ENCODE measurements around the gene IPO4. TPM values are rescaled to one million over a fixed set of nuclear protein-coding genes. Genes with fewer than 3 reads are reported as not detected.
A peak's percentile ranks its signal among the peaks of the same experiment; 100 is the strongest.

Gene IPO4
- total RNA-seq, 1 experiment from 2014 or later, result 157 TPM

GRCh38 chr14:24212924-24213865 is 24.6 kb upstream of the IPO4 start, which contains the start of gene CHMP4A:
Gene CHMP4A, minus strand, starts transcription at chr14:24213488. Its CDS starts 49 bp downstream, at chr14:24213439.
- H3K27ac ChIP-seq (ENCODE audit: low read depth, low read length, poor library complexity, severe bottlenecking), result peak within 1 kb of the TSS; percentile 90
- DNase-seq (ENCODE audit: low spot score), result peak; percentile 99
- BruUV-seq (replicated peaks), result no TSS peak
- no peak for TF ChIP-seq CTCF (conservative IDR thresholded peaks at IDR 0.05; ENCODE audit: low read depth, low read length)
- TF ChIP-seq EZH2 (IDR thresholded peaks at IDR 0.05; ENCODE audit: borderline replicate concordance, low read depth, low read length, poor library complexity, severe bottlenecking), result no peak
- H3K36me3 ChIP-seq (ENCODE audit: insufficient read depth, low read length, poor library complexity, severe bottlenecking), result peaks cover 28% of the 10 kb centered on the region
- peaks cover 9% of the 10 kb centered on the region for H3K4me1 ChIP-seq (ENCODE audit: insufficient read depth, low read length, poor library complexity, severe bottlenecking)
- no peaks in the 10 kb centered on the region for H3K27me3 ChIP-seq (replicated peaks; ENCODE audit: insufficient read depth, low read depth, low read length, poor library complexity)
- no peaks in the 10 kb centered on the region for H3K9me3 ChIP-seq (ENCODE audit: low read depth, low read length, poor library complexity, severe bottlenecking)
- intact Hi-C loops (cut with micrococcal nuclease; ENCODE audit: unreplicated experiment), result loop anchor here (1.0 kb wide), 1 partner anchor 19 kb away; the partner anchor contains the start of genes GMPR2 and NEDD8
- ChIA-PET POLR2A (ENCODE audit: low non-redundant PET) (interaction anchor here (0.9 kb wide), 1 partner anchor 17 kb away, joined by 3 read pairs; the partner anchor contains the start of gene TM9SF1), CTCF (no interaction called here)
- H3K4me3 ChIP-seq (ENCODE audit: low read depth, low read length, poor library complexity, severe bottlenecking), result peak within 1 kb of the TSS; percentile 58

- intact Hi-C loops (cut with micrococcal nuclease; ENCODE audit: unreplicated experiment), result no loop called here
- CTCF ChIA-PET, result no interaction called here
- POLR2A ChIA-PET (ENCODE audit: low non-redundant PET), result no interaction called here
- TF ChIP-seq EZH2 (IDR thresholded peaks at IDR 0.05; ENCODE audit: borderline replicate concordance, low read depth, low read length, poor library complexity, severe bottlenecking) (no peak), CTCF (conservative IDR thresholded peaks at IDR 0.05; ENCODE audit: low read depth, low read length) (no peak)
- BruUV-seq (replicated peaks), result no TSS peak
- peaks cover 9% of the 10 kb centered on the region for H3K4me1 ChIP-seq (ENCODE audit: insufficient read depth, low read length, poor library complexity, severe bottlenecking)
- peaks cover 24% of the 10 kb centered on the region for H3K36me3 ChIP-seq (ENCODE audit: insufficient read depth, low read length, poor library complexity, severe bottlenecking)
- DNase-seq (ENCODE audit: low spot score), result no peak
- no peak overlapping the region for H3K4me3 ChIP-seq (ENCODE audit: low read depth, low read length, poor library complexity, severe bottlenecking)
- H3K27ac ChIP-seq (ENCODE audit: low read depth, low read length, poor library complexity, severe bottlenecking), result no peak overlapping the region
- no peaks in the 10 kb centered on the region for H3K9me3 ChIP-seq (ENCODE audit: low read depth, low read length, poor library complexity, severe bottlenecking)
- no peaks in the 10 kb centered on the region for H3K27me3 ChIP-seq (replicated peaks; ENCODE audit: insufficient read depth, low read depth, low read length, poor library complexity)
Measured at GRCh38 chr14:24211311-24211710, 22.7 kb upstream of the IPO4 start.

GRCh38 chr14:24207625-24208024 is 19.0 kb upstream of the IPO4 start:
- Histone ChIP-seq H3K9me3 (ENCODE audit: low read depth, low read length, poor library complexity, severe bottlenecking) (no peaks in the 10 kb centered on the region), H3K27ac (ENCODE audit: low read depth, low read length, poor library complexity, severe bottlenecking) (no peak overlapping the region), H3K36me3 (ENCODE audit: insufficient read depth, low read length, poor library complexity, severe bottlenecking) (peaks cover 30% of the 10 kb centered on the region), H3K4me1 (ENCODE audit: insufficient read depth, low read length, poor library complexity, severe bottlenecking) (no peaks in the 10 kb centered on the region), H3K27me3 (replicated peaks; ENCODE audit: insufficient read depth, low read depth, low read length, poor library complexity) (no peaks in the 10 kb centered on the region), H3K4me3 (ENCODE audit: low read depth, low read length, poor library complexity, severe bottlenecking) (no peak overlapping the region)
- POLR2A ChIA-PET (ENCODE audit: low non-redundant PET), result no interaction called here
- intact Hi-C loops (cut with micrococcal nuclease; ENCODE audit: unreplicated experiment), result no loop called here
- BruUV-seq (replicated peaks), result no TSS peak
- DNase-seq (ENCODE audit: low spot score), result no peak
- CTCF ChIA-PET, result no interaction called here
- no peak for TF ChIP-seq CTCF (conservative IDR thresholded peaks at IDR 0.05; ENCODE audit: low read depth, low read length)
- no peak for TF ChIP-seq EZH2 (IDR thresholded peaks at IDR 0.05; ENCODE audit: borderline replicate concordance, low read depth, low read length, poor library complexity, severe bottlenecking)
